Mucosa of stomach (tissue), 1 donor: ENCODE results near the gene TCF25.

Source experiments
- H3K27me3 ChIP-seq: one replicate; pipeline ENCODE4 v1.7.0; 2013; ENCODE audit warnings: mild to moderate bottlenecking, low read length; ENCODE audit not compliant: control insufficient read depth, insufficient read depth
- H3K36me3 ChIP-seq: one replicate; pipeline ENCODE4 v1.7.0; 2013; ENCODE audit warnings: low read length; ENCODE audit not compliant: control insufficient read depth, insufficient read depth
- H3K4me1 ChIP-seq: one replicate; pipeline ENCODE4 v1.7.0; 2013; ENCODE audit warnings: mild to moderate bottlenecking, low read length; ENCODE audit not compliant: control insufficient read depth, insufficient read depth
- H3K4me3 ChIP-seq: one replicate; pipeline ENCODE4 v1.7.0; 2013; ENCODE audit warnings: low read length
- H3K9ac ChIP-seq: one replicate; pipeline ENCODE4 v1.7.0; 2013; ENCODE audit warnings: mild to moderate bottlenecking, low read length, moderate library complexity
- H3K9me3 ChIP-seq: one replicate; pipeline ENCODE4 v1.7.0; 2013; ENCODE audit warnings: mild to moderate bottlenecking, low read length, moderate library complexity; ENCODE audit not compliant: control insufficient read depth
- donor health status: Pancreatic carcinoma.

Gene TCF25

DNA sequence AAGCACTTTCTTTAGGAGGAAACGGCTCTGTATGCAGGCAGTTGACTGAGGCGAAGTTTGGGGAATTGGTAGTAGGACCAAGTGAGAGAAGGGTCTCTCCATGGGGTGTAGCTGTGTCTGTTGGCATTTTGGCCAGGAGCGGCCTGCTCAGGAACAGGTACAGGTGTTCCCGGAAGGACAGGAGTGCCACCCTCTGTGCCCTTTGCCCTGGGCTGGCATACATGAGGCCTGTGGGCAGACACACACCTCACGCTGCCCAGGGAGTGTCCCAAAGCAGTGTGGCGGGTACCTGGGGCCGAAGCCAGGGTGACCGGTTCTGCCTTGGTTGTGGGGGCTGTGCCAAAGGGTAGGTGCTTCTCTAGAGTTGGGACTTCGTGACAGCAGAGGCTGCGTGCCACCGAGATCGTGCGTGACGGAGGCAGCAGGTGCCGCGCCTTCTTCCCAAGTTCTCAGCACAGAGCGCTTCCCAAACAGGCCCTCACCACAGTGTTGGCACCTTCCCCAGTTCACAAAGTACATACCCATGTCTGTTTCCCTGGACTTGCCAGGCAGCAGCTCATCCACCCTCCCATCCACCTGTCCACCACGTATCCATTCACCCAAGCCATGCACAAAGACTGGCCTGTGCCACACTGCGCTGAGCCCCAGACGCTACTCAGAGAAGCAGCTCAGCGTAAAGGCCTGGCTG is 19.9 kb upstream of the TCF25 start:
- no peaks in the 10 kb centered on the region for H3K36me3 ChIP-seq
- H3K9ac ChIP-seq = peak overlapping the region; percentile 50
- no peaks in the 10 kb centered on the region for H3K27me3 ChIP-seq

DNA sequence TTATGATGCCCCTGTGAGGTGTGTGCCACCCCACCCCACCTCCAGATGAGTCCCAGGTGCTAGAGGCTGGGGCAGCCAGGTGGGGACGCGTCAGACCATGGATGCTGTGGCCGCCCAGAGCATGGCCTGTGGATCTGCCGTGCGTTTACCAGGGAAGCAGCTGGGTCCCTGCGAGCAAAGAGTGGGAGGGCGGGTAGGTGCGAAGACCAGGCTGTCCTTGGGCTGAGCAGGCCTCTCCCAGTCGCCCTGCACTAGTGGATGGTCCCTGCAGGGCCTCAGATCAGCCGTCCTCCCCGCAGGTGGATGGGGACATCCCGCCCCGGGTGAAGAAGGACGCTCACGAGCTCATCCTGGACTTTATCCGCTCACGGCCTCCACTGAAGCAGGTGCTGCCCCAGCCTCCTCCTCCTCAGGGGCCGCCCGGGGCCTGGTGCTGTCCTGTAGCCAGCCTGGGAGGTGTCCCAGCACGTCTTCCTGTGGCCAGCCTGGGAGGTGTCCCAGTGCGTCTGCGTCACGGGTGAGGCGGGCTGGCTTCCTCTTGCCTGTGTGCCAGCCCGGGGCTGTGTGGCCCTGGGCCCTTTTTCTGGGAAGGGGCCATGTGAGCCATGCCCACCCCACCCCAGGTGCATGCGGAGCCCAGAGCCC is 18.0 kb upstream of the TCF25 start:
- Histone ChIP-seq H3K9ac (no peak overlapping the region), H3K27me3 (no peaks in the 10 kb centered on the region), H3K36me3 (peaks cover 6% of the 10 kb centered on the region), H3K4me1 (peaks cover 15% of the 10 kb centered on the region), H3K4me3 (no peak overlapping the region), H3K9me3 (no peaks in the 10 kb centered on the region)

More for the DNA sequence above, 19.9 kb upstream of the TCF25 start:
- H3K4me1 ChIP-seq = peaks cover 15% of the 10 kb centered on the region
- H3K4me3 ChIP-seq = no peak overlapping the region
- H3K9me3 ChIP-seq = no peaks in the 10 kb centered on the region

DNA sequence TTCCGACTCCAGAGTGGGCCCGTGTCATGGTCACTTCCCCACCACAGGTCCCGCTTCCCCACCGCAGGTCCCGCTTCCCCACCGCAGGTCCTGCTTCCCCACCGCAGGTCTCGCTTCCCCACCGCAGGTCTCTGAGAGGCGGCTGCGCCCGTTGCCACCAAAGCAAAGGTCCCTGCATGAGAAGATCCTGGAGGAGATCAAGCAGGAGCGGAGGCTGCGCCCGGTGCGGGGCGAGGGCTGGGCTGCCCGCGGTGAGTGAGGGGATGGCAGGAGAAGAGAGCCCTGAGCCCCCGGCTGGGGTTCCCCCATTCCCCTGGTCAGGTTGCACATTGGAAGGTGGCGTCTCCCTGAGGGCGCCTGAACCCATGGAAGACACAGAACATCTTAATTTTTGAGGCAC is 17.4 kb upstream of the TCF25 start:
- no peak overlapping the region for H3K9ac ChIP-seq
- no peak overlapping the region for H3K4me3 ChIP-seq
- H3K4me1 ChIP-seq = peaks cover 15% of the 10 kb centered on the region
- no peaks in the 10 kb centered on the region for H3K27me3 ChIP-seq
- H3K36me3 ChIP-seq = peaks cover 8% of the 10 kb centered on the region
- no peaks in the 10 kb centered on the region for H3K9me3 ChIP-seq

DNA sequence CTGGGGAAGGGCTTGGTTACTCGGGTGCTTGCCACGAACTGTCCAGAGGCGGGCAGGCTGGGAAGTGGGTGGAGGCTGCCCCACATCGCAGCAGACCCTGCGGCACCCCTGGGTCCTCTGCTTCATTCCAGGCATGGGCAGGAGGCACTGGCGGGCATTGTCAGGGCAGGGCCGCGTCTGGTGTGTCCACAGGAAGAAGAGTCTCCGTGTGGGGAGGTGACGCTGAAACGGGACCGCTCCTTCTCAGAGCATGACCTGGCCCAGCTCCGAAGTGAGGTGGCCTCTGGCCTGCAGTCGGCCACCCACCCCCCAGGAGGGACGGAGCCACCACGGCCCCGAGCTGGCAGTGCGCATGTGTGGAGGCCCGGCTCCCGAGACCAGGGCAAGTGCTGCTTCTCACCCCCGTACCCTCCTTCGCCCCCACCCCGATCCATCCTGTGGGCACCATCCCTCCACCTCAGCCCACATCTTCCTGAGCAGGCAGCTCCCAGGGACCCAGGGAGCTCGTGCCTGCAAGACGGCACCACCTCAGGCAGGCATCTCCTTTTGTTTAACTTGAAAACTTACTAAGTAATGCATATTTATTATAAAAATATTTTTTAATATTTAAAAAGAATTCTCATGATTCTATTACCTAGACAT is 14.3 kb upstream of the TCF25 start:
- H3K9me3 ChIP-seq = no peaks in the 10 kb centered on the region
- H3K27me3 ChIP-seq = no peaks in the 10 kb centered on the region
- peaks cover 15% of the 10 kb centered on the region for H3K36me3 ChIP-seq
- no peak overlapping the region for H3K9ac ChIP-seq
- no peak overlapping the region for H3K4me3 ChIP-seq
- peaks cover 3% of the 10 kb centered on the region for H3K4me1 ChIP-seq

DNA sequence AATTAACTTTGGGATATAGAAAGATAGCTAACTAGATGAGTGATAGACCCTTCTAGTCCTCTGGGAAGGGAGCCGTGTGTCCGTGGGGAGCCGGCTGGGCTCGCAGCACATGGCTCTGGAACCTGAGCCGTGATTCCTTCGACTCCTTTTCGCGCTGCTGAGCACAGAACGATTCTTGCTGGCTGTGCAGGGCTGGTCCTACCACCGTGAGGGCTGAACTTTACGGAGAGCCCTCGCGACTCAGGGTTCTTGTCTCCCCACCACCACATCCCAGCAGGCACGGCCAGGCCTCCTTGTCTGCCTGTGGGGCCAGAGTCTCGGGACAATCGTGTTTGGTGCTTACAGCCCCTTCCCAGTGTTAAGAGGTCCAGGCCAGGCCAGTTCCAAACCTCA is 13.8 kb upstream of the TCF25 start:
- Histone ChIP-seq H3K4me3 (no peak overlapping the region), H3K9me3 (no peaks in the 10 kb centered on the region), H3K4me1 (peaks cover 5% of the 10 kb centered on the region), H3K36me3 (peaks cover 15% of the 10 kb centered on the region), H3K27me3 (no peaks in the 10 kb centered on the region), H3K9ac (no peak overlapping the region)

DNA sequence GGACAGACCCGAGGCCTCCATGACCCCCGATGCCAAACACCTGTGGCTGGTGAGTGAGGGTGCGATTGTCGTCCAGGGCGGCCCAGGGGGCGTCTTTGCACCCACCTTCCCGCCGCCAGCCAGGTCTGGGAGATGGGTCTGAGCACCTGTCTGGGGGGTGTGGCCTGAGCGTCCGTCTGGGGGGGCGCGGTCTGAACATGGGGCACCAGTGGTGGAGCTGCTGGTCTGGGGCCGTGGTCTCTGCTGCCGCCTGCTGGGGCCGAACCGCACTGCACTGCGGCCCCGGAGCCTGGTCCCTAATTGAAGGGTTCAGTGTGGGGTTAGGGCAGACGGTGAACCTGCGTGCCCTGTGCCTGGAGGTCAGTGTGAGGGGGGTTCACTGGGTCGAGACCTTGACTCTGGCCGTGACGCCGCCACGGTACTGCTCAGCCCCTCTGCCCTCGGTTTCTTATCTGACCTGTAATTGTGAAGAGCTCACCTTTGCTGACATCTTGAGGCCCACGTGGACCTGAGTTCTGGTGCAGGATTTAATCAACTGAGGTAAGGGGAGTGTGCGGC is 12.6 kb upstream of the TCF25 start:
- Histone ChIP-seq H3K9ac (no peak overlapping the region), H3K36me3 (peaks cover 15% of the 10 kb centered on the region), H3K9me3 (no peaks in the 10 kb centered on the region), H3K4me1 (peaks cover 5% of the 10 kb centered on the region), H3K4me3 (no peak overlapping the region), H3K27me3 (no peaks in the 10 kb centered on the region)

DNA sequence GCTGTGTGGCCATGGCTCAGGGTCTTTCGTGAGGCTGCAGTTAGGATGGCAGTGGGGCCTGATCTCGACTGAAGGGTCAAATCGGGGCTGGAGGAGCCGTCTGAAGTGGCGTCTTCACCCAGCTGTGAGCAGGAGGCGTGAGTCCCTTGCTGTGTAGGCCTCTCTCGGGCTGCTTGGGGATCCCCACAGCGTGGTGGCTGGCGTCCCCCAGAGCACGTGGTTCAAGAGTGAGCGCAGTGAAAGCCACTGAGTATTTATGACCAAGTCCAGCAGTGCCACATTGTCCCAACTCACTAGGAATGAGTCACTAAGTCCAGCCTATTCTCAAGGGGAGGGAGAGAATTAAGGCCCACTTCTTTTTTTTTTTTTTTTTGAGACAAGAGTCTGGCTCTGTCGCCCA is 11.7 kb upstream of the TCF25 start:
- H3K36me3 ChIP-seq = peaks cover 15% of the 10 kb centered on the region

DNA sequence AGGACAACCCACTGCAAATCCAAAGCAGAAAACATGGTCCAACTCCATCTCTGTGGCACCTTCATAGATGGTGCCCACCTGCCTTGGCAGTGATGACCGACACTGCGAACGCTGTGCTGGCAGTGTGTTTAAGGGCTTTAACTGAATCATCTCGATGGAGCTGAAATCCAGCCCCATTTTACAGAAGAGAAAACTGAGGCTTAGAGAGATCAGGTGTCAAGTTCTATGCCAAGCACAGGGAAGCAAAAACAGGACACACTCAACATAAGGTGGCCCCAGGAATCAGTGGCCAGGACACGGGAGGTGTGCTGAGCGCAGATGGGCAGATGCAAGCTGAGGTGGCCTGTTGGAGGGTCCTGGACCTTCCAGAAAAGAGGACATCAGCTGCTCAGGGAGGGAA is 10.7 kb upstream of the TCF25 start:
- Histone ChIP-seq H3K9ac (no peak overlapping the region), H3K9me3 (no peaks in the 10 kb centered on the region), H3K36me3 (peaks cover 19% of the 10 kb centered on the region), H3K4me1 (peaks cover 5% of the 10 kb centered on the region), H3K4me3 (no peak overlapping the region), H3K27me3 (no peaks in the 10 kb centered on the region)

More for the DNA sequence above, 11.7 kb upstream of the TCF25 start:
- H3K9me3 ChIP-seq = no peaks in the 10 kb centered on the region
- H3K27me3 ChIP-seq = no peaks in the 10 kb centered on the region
- no peak overlapping the region for H3K4me3 ChIP-seq
- peaks cover 5% of the 10 kb centered on the region for H3K4me1 ChIP-seq
- no peak overlapping the region for H3K9ac ChIP-seq

DNA sequence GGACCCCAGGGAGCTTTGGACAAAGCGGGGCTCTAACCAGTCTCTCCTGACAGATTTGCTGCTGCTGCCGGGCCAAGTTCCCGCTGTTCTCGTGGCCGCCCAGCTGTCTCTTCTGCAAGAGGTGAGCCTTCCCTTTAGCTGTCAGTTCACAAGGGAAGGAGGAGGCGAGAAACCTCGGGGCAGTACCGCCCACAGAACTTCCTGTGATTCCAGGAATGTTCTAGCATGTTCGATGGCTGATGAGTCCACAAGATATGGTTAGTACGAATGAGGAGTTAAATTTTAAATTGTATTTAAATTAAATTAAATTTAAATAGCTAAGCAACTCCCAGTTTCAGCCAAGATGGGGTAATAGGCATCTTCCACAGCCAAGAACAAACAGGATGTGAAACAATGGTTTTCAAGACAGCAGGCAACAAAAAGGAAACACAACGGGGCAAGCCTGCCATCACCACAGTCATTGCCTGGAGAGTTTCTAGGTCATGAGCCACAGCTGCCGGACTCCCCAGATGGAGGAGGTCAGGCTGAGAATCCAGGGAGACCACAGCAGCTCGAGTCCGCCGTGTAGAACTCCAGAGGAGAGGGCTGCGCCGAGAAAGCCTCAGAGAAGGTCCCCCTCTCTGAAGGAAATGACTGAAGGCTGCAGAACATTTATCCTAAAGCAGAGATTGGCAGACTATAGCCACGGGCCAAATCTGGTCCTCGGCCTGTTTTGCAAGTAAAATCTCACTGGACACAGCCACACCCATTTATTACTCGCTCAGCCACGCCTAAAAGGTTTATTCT is 9.5 kb upstream of the TCF25 start:
- no peaks in the 10 kb centered on the region for H3K27me3 ChIP-seq
- peaks cover 20% of the 10 kb centered on the region for H3K36me3 ChIP-seq
- H3K9me3 ChIP-seq = no peaks in the 10 kb centered on the region
- peak overlapping the region; percentile 17 for H3K9ac ChIP-seq
- peaks cover 5% of the 10 kb centered on the region for H3K4me1 ChIP-seq
- H3K4me3 ChIP-seq = no peak overlapping the region

DNA sequence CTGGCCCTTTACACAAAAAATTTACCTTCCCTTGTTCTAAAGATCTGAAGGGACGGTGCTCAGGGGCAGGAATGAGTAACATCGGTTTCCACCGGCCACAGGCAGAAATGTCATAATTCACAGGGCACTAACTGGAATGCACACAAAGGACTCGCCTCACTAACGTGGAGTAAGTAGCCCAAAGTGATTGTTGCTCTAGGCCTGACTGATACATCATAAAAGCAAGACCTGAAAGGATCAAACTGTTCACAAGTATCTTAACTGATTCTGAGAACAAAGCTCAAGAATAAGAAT is 8.9 kb upstream of the TCF25 start:
- Histone ChIP-seq H3K4me3 (no peak overlapping the region), H3K27me3 (no peaks in the 10 kb centered on the region), H3K9ac (peak overlapping the region; percentile 17), H3K36me3 (peaks cover 20% of the 10 kb centered on the region), H3K9me3 (no peaks in the 10 kb centered on the region), H3K4me1 (peaks cover 5% of the 10 kb centered on the region)

DNA sequence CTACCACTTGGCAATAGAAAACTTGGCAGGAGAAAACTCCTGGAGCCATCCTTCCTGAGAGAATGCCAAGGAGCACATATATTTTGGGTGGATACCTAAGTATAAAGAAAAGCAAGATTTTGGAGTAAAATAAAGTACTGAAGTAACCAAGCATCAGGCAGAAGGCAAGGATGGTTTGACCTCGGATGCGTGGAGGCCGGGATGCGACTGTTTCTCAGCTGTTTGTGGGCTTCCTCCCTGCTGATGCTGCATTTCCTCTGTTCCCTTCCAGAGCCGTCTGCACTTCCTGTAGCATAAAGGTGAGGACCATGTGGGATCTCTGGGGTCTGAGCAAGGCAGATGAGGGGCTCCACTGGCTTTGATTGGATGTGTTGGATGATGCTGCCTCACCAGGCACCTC is 5.5 kb upstream of the TCF25 start:
- H3K9me3 ChIP-seq = no peaks in the 10 kb centered on the region
- H3K27me3 ChIP-seq = no peaks in the 10 kb centered on the region
- H3K4me3 ChIP-seq = no peak overlapping the region
- H3K4me1 ChIP-seq = peaks cover 12% of the 10 kb centered on the region
- no peak overlapping the region for H3K9ac ChIP-seq
- H3K36me3 ChIP-seq = peaks cover 5% of the 10 kb centered on the region

DNA sequence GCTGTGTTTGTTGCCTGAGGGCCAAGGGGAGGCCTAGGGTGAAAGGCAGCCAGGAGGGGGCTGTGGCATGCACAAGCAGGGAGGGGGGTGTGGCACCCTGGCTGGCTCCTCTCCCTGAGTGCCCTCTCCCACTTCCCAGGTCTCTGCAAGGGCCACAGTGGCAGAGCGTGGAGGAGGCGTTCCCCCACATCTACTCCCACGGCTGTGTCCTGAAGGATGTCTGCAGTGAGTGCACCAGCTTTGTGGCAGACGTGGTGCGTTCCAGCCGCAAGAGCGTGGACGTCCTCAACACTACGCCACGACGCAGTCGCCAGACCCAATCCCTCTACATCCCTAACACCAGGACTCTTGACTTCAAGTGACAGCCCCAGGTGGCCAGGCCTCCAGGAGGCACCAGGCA is 3.5 kb upstream of the TCF25 start:
- Histone ChIP-seq H3K4me3 (no peak overlapping the region), H3K4me1 (peaks cover 10% of the 10 kb centered on the region), H3K27me3 (no peaks in the 10 kb centered on the region), H3K9me3 (no peaks in the 10 kb centered on the region), H3K36me3 (peaks cover 5% of the 10 kb centered on the region), H3K9ac (no peak overlapping the region)
